SU-DHL-6 (cell line): ENCODE measurements around the gene FBXO28.

Experiments used
- CTCF ChIP-seq: fragments of 200-600 bp; sonication (generic); IDR thresholded peaks from one replicate; pipeline ENCODE4 v1.5.1; 2017; ENCODE audit warnings: antibody characterized with exemption, mild to moderate bottlenecking, low read length, moderate library complexity; ENCODE audit not compliant: insufficient read depth, poor library complexity, severe bottlenecking
- EZH2phosphoT487 ChIP-seq: fragments of 200-600 bp; sonication (generic), shearing (Covaris generic); conservative IDR thresholded peaks from 2 replicates; pipeline ENCODE4 v1.6.1; 2018; ENCODE audit warnings: mild to moderate bottlenecking, antibody characterized with exemption, low read length, moderate library complexity, mixed read lengths

DNA sequence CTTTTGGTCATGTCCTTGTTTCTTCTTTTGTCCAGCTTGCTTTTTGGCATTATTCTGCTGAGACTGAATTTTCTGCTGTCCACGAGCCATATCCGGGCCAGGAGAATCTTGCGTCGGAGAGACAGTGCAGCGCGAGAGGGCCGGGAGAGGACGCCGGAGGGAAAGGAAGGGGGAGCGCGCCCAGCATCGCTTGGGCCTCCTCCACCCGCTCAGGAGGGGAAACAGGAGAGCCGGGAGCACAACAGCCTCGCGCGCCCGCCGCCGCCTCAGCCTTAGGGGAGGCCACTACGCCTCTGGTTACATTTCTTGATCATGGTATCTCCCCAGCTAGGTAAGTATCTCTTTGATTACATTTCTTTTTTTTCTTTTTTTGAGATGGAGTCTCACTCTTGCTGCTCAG lies 61.7 kb downstream of the FBXO28 start:
- no peak for TF ChIP-seq CTCF
- no peak for TF ChIP-seq EZH2phosphoT487
